Limb (tissue), 2 donors: Measurements from ENCODE around the gene SAMM50.

Source experiments
- DNase-seq, 2 donors: peaks; one replicate each; pipeline ENCODE4 v3.0.0-alpha.2; 2016; ENCODE audit errors: extremely low spot score in 2 of 2

Gene SAMM50

DNA sequence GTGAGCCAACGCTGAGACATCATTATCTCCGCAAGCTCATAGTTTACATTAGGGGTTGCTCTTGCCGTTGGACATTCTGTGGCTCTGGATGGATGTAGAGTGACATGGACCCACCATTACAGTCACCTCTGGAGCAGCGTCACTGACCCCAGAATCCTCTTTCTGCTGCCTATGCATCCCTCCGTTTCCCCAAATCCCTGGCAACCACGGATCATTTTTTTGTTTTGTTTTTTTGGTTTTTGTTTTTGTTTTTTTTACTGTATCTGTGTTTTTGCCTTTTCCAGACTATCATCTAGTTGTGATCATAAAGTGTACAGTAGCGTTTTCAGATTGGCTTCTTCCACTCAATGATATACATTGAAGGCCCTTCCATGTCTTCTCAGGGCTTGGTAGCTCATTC, 72.8 kb downstream of the SAMM50 start:
- no peak for DNase-seq

- no peak for DNase-seq
These were observed 73.8 kb downstream of the SAMM50 start for GRCh38 chr22:44029069-44029468.

GRCh38 chr22:44030051-44030701, 74.9 kb downstream of the SAMM50 start:
- no peak for DNase-seq

GRCh38 chr22:44030702-44031082, 75.5 kb downstream of the SAMM50 start:
- DNase-seq: no peak

- DNase-seq: no peak
These were observed 76.1 kb downstream of the SAMM50 start for GRCh38 chr22:44031158-44031952.

DNA sequence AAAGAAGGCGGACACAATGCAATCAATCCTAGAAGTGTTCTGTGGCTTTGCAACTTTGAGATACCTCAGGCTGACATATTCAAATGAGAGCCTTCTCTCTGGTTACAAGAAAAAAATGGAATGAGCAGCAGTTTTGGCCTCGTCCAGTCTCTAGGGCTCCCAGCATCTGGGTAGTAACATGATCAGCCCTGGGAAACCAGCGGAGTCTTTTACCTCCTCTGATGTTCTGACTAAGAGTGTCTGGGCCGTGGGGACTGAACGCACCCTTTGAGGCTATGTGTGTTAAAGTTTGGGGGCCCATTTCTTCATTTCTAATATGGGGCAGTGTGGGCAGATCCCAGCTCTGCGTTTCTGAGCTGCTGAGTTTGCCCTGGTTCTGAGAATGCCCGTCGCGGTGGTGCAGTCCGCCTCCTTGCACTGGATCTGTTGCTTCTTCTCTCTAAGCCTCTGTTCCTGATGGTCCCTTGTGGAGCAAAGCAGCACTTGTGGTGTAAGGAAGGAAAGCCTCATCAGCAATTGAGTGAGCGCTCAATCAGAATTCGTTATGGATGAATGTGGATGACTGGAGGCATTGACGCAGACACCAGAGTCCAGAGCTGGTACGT, 77.0 kb downstream of the SAMM50 start:
- no peak for DNase-seq

- DNase-seq: no peak
These were observed 78.0 kb downstream of the SAMM50 start for GRCh38 chr22:44033287-44033686.

DNA sequence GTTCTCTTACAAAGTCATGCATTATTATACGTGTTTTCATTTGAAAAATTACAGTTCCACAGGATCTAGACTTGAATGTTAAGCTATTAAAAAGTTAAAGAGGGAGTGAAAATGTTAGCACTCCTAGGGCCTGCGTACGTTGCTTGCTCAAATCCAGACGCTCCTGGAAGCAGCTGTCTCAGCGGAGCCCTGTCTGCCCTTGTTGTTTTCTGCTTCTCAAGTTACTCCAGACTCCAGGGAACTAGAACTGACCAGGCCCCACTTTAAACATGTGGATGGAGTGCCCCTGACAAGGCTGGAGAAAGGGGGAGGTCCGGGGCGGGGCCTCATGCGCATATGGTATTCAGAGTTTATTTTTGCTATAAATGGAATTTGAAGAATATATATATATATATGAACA, 78.5 kb downstream of the SAMM50 start:
- DNase-seq: peak; percentile 55 to 65

- DNase-seq: no peak
These were observed 82.5 kb downstream of the SAMM50 start for GRCh38 chr22:44037519-44038375.

DNA sequence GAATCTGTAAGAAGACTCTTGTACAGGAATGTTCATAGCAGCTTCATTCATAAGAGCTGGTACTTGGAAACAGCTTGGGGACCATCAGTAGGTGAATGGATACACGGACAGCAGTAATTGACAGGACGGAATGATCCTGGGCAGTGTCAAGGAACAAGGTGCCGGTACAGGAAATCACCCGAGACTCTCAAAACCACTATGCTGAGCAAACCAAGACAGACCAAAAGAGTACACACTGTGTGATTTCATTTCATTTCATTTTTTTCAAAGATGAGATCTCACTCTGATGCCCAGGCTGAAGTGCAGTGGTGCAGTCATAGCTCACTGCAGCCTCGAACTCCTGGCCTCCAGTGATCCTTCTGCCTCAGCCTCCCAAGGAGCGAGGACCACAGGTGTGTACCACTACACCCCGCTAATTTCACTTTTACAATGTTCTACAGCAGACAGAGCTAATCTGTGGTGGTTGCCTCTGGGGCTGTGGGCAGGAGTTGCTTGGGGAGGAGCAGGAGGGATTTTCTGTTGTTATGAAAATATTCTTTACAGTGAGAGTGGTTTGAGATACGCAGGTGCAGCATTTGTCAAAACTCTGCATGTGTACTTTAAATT, 84.4 kb downstream of the SAMM50 start:
- DNase-seq: no peak

DNA sequence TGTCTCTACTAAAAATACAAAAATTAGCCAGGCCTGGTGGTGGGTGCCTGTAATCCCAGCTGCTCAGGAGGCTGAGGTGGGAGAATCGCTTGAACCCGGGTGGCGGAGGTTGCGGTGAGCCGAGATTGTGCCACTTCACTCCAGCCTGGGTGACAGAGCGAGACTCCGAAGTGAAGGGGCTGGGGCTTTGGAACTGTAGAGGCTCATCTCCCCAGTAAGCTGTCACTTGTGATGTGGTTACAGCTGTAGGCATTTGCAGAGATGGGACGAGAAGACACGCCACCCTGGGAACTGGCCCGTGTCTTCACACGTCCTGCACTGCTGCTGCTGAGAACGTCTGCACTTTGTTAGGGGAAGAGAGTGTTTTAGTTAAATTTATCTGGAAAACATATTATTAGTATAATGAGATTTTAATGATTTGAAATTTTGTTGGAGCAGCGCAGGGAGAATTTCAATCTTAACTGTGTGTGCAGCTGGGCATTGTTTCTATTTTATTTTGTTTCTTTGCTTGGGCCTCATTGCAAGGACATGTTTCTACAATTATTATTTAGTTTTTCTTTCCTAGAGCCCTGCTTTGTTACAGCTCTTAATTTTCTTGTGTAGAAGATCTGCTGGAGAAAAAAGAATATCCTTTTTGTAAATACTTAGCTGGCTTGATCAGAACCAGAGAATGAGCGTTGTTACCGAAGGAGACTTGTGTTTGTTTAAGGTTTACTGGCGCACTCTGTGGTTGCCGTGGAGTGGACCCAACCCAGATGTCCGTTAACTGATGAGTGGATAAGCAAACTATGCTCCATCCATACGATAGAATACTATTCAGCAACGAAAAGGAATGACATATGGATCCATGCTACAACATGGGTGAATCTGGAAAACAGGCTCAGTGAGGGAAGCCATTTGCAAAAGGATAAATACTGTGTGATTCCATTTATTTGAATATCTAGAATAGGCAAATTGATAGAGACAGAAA, 87.3 kb downstream of the SAMM50 start:
- DNase-seq: no peak

DNA sequence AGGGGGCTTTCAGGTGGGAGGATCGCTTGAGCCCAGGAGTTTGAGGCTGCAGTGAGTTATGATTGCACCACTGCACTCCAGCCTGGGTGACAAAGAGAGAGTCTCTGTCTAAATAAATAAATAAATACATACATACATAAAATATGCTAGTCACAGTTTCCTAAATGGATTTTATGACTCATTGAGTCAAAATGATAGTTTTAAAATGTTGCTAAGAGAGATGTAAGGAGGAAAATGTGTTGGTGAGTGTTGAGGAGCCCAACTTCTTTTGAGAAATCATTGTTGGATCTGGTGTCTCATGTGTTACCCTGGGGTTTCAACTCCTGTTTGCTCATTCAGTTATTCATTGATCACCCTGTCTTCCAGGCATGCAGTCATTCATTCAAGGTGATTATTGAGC, 89.9 kb downstream of the SAMM50 start:
- no peak for DNase-seq
